CD4-positive, alpha-beta T cell treated with Interferon alpha-2 for 1 hour (primary cell): ENCODE measurements around the gene EPDR1.

Source experiments
- DNase-seq, 2 donors: peaks; one replicate each; pipeline ENCODE4 v3.0.0-alpha.2; 2020 to 2022

Gene EPDR1

GRCh38 chr7:37920305-37920848, at the start of gene EPDR1:
Gene EPDR1 (plus strand): TSS chr7:37920640. CDS start chr7:37920940, 300 bp downstream.
- peak; percentile 31 to 39 for DNase-seq

- no peak for DNase-seq
Measured at GRCh38 chr7:37882086-37882485, 38.4 kb upstream of the EPDR1 start.

GRCh38 chr7:37893359-37893758, 27.1 kb upstream of the EPDR1 start:
- DNase-seq = no peak

- DNase-seq = no peak
Measured at GRCh38 chr7:37894671-37895070, 25.8 kb upstream of the EPDR1 start.

GRCh38 chr7:37899712-37900247, 20.7 kb upstream of the EPDR1 start:
- no peak for DNase-seq

GRCh38 chr7:37901236-37901827, 19.1 kb upstream of the EPDR1 start:
- no peak for DNase-seq

- no peak for DNase-seq
Measured at GRCh38 chr7:37901890-37902524, 18.4 kb upstream of the EPDR1 start.

GRCh38 chr7:37908221-37908788, 12.1 kb upstream of the EPDR1 start:
- DNase-seq = no peak

GRCh38 chr7:37912756-37913155, 7.7 kb upstream of the EPDR1 start:
- no peak for DNase-seq

GRCh38 chr7:37915438-37915837, 5.0 kb upstream of the EPDR1 start:
- DNase-seq = no peak

GRCh38 chr7:37916017-37916672, 4.3 kb upstream of the EPDR1 start:
- DNase-seq = no peak

- DNase-seq = peak in 1 of 2 donors; percentile 8
Measured at GRCh38 chr7:37916673-37917660, 3.5 kb upstream of the EPDR1 start, which contains the start of gene SFRP4. Gene SFRP4 (minus strand): TSS chr7:37916817. CDS start chr7:37916537, 280 bp downstream.

- no peak for DNase-seq
Measured at GRCh38 chr7:37918526-37918925, 1.9 kb upstream of the EPDR1 start.

- DNase-seq = no peak
Measured at GRCh38 chr7:37920849-37921805, 687 bp downstream of the EPDR1 start.

- no peak for DNase-seq
Measured at GRCh38 chr7:37921876-37922275, 1.4 kb downstream of the EPDR1 start.

GRCh38 chr7:37923996-37924395, 3.6 kb downstream of the EPDR1 start:
- DNase-seq = no peak

- DNase-seq = no peak
Measured at GRCh38 chr7:37924491-37925041, 4.1 kb downstream of the EPDR1 start.

- DNase-seq = no peak
Measured at GRCh38 chr7:37925620-37926019, 5.2 kb downstream of the EPDR1 start.

- no peak for DNase-seq
Measured at GRCh38 chr7:37927773-37928444, 7.5 kb downstream of the EPDR1 start.

- no peak for DNase-seq
Measured at GRCh38 chr7:37928878-37929277, 8.4 kb downstream of the EPDR1 start.
